HUES64 (cell line): ENCODE data around the gene USP44.

Experiments
- H3K27ac ChIP-seq: 2 replicates; pipeline ENCODE4 v1.7.0; 2013; ENCODE audit warnings: low read depth, low read length, inconsistent platforms
- H3K27me3 ChIP-seq: 2 replicates; pipeline ENCODE4 v1.6.1; 2013; ENCODE audit warnings: mild to moderate bottlenecking, low read length; ENCODE audit not compliant: insufficient read depth
- H3K36me3 ChIP-seq: 2 replicates; pipeline ENCODE4 v1.6.1; 2013; ENCODE audit warnings: mild to moderate bottlenecking, low read length; ENCODE audit not compliant: insufficient read depth
- H3K4me1 ChIP-seq: 2 replicates; pipeline ENCODE4 v1.6.1; 2013; ENCODE audit warnings: mild to moderate bottlenecking, low read length, moderate library complexity; ENCODE audit not compliant: insufficient read depth
- H3K4me3 ChIP-seq: 2 replicates; pipeline ENCODE4 v1.5.1; 2013; ENCODE audit warnings: mild to moderate bottlenecking, low read length, moderate library complexity
- H3K9ac ChIP-seq: 2 replicates; pipeline ENCODE4 v1.6.1; 2013; ENCODE audit warnings: mild to moderate bottlenecking, low read depth, low read length
- H3K9me3 ChIP-seq: 2 replicates; pipeline ENCODE4 v1.6.1; 2013; ENCODE audit warnings: low read depth, low read length; ENCODE audit not compliant: insufficient read depth
- WGBS: fragments of 150-250, 120-280 bp; methylation state at CpG from one replicate; pipeline ENCODE4 v1.1.7; 2013; ENCODE audit warnings: missing lambda C conversion rate; 5-methylcytosine and 5-hydroxymethylcytosine counted together

The USP44 gene

GRCh38 chr12:95529693-95530225 is 21.5 kb downstream of the USP44 start:
- peaks cover 6% of the 10 kb centered on the region; the same call in 1 of the 2 replicates for H3K4me1 ChIP-seq
- WGBS: 94% methylated on average over 4 of the region's 4 CpGs
- peaks cover 65% of the 10 kb centered on the region for H3K36me3 ChIP-seq
- no peak overlapping the region for H3K4me3 ChIP-seq
- no peaks in the 10 kb centered on the region for H3K27me3 ChIP-seq
- no peak overlapping the region for H3K27ac ChIP-seq
- no peaks in the 10 kb centered on the region for H3K9me3 ChIP-seq
- no peak overlapping the region for H3K9ac ChIP-seq

DNA sequence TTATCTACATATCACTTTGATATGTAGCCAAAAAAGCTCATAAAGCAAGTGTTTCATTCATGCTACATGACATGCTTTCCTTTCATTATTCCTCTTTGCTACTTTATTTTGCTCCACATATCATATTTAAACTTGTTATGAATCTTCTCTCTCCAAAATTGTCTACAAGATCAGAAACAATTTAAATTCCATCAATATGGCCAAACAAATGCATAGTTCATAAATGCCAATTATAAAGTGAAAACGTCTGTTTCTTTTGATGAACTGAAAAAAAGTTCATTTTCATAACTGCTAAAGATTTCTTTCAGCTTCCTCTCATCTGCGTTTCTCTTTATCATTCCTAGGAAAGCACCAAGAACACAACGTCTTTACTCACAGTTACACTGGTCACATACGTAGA is 22.8 kb downstream of the USP44 start:
- Histone ChIP-seq H3K27ac (no peak overlapping the region), H3K4me1 (peaks cover 6% of the 10 kb centered on the region; the same call in 1 of the 2 replicates), H3K9me3 (no peaks in the 10 kb centered on the region), H3K27me3 (no peaks in the 10 kb centered on the region), H3K4me3 (no peak overlapping the region), H3K36me3 (peaks cover 68% of the 10 kb centered on the region), H3K9ac (no peak overlapping the region)
- 95% methylated on average over 4 of the region's 4 CpGs for WGBS

DNA sequence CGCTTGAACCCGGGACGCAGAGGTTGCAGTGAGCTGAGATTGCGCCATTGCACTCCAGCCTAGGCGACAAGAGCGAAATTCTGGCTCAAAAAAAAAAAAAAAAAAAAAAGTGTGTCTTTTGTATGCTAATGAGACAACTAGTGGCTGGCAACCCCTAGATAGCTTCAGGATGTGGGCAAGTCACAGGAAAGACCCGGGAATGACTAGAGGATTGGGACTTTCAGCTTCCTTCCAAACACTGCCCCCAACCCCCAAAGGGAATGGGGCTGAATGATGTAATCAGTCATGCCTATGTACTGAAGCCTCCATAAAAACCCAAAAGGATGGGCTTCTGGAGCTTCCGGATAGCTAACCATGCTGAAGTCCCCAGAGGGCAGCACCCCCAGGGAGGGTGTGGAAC is 28.6 kb downstream of the USP44 start:
- no peak overlapping the region for H3K4me3 ChIP-seq
- H3K9me3 ChIP-seq: no peaks in the 10 kb centered on the region
- H3K9ac ChIP-seq: no peak overlapping the region
- H3K27me3 ChIP-seq: no peaks in the 10 kb centered on the region
- 92% methylated on average over 8 of the region's 8 CpGs for WGBS
- H3K27ac ChIP-seq: peak overlapping the region; percentile 71; the same call in 1 of the 2 replicates
- H3K4me1 ChIP-seq: no peaks in the 10 kb centered on the region
- peaks cover 77% of the 10 kb centered on the region for H3K36me3 ChIP-seq

GRCh38 chr12:95520816-95521215 is 30.5 kb downstream of the USP44 start:
- Histone ChIP-seq H3K9me3 (no peaks in the 10 kb centered on the region), H3K36me3 (peaks cover 86% of the 10 kb centered on the region)
- 99% methylated on average over 5 of the region's 6 CpGs for WGBS

DNA sequence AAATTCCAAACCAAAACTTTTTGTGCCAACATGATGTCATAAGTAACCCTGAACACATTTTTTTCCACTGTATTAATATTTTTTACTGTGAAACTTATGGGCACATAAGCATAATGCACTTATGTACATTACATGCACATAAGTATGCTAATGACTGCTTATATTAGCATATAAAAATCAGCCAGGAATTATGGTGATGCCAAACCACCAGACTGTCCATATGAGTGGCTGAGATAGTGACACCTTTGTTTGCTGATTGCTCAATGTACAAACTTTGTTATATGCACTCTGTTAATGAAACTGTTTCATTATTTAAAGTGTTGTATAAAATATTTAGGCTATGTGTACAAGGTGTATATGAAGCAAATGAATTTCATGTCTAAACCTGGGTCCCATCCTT is 32.3 kb downstream of the USP44 start:
- Histone ChIP-seq H3K4me3 (no peak overlapping the region), H3K27me3 (no peaks in the 10 kb centered on the region), H3K4me1 (no peaks in the 10 kb centered on the region), H3K9me3 (no peaks in the 10 kb centered on the region), H3K36me3 (peaks cover 90% of the 10 kb centered on the region), H3K27ac (no peak overlapping the region), H3K9ac (no peak overlapping the region)

More at GRCh38 chr12:95520816-95521215, 30.5 kb downstream of the USP44 start:
- Histone ChIP-seq H3K4me1 (no peaks in the 10 kb centered on the region), H3K9ac (no peak overlapping the region), H3K27ac (no peak overlapping the region), H3K4me3 (no peak overlapping the region), H3K27me3 (no peaks in the 10 kb centered on the region)

DNA sequence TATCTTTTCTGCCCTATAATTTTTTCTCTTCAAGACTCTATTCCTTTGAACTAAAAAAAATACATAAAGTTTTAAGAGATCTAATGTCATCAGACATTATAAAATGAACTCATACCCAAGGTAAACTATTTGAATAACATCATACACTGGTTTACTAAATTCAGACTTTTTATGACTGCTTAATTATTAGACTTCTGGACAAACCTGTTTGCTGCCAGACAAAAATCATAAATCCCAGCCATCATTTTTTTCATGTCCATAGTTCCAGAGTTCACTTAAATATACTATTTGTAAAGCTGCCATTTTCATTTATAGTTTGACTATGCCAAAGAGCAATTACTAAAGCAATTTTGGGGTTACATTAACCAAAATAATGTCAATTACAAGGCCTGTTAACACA is 34.0 kb downstream of the USP44 start:
- Histone ChIP-seq H3K27me3 (no peaks in the 10 kb centered on the region), H3K36me3 (peaks cover 90% of the 10 kb centered on the region), H3K27ac (no peak overlapping the region), H3K9ac (no peak overlapping the region), H3K4me1 (no peaks in the 10 kb centered on the region), H3K4me3 (no peak overlapping the region), H3K9me3 (no peaks in the 10 kb centered on the region)

- no peak overlapping the region for H3K9ac ChIP-seq
- no peaks in the 10 kb centered on the region for H3K9me3 ChIP-seq
- no peak overlapping the region for H3K4me3 ChIP-seq
- H3K27me3 ChIP-seq: no peaks in the 10 kb centered on the region
- peaks cover 90% of the 10 kb centered on the region for H3K36me3 ChIP-seq
- no peaks in the 10 kb centered on the region for H3K4me1 ChIP-seq
- H3K27ac ChIP-seq: no peak overlapping the region
Measured at GRCh38 chr12:95516757-95517156, 34.5 kb downstream of the USP44 start.

DNA sequence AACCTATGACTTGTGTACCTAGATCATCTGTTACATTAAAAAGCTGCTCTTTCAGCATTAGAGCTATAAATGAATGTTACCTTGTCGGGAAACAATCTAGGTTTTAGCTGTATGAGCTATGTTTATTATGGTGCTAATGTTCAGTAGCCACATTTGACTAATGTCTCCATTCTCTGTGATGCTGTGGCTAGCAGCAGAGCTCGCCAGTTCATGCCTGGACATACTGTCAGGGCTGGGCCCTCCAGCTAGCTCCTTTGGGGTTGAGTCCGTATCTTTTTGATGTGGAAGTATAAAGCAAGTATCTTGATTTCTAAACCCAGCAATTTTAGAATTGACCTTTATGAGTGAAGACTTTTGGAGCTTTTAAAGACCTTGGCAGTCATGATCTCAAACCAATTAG is 36.1 kb downstream of the USP44 start:
- Histone ChIP-seq H3K9me3 (no peaks in the 10 kb centered on the region), H3K4me1 (no peaks in the 10 kb centered on the region), H3K27ac (no peak overlapping the region)

GRCh38 chr12:95513599-95513998 is 37.7 kb downstream of the USP44 start:
- Histone ChIP-seq H3K27me3 (no peaks in the 10 kb centered on the region), H3K36me3 (peaks cover 95% of the 10 kb centered on the region), H3K4me3 (no peak overlapping the region), H3K27ac (no peak overlapping the region; the same call in 1 of the 2 replicates), H3K9ac (no peak overlapping the region), H3K9me3 (no peaks in the 10 kb centered on the region), H3K4me1 (no peaks in the 10 kb centered on the region)
- 96% methylated on average over 5 of the region's 5 CpGs for WGBS

More for the DNA sequence above, 36.1 kb downstream of the USP44 start:
- Histone ChIP-seq H3K27me3 (no peaks in the 10 kb centered on the region), H3K9ac (no peak overlapping the region), H3K36me3 (peaks cover 90% of the 10 kb centered on the region), H3K4me3 (no peak overlapping the region)
- 87% methylated on average over 3 of the region's 3 CpGs for WGBS

DNA sequence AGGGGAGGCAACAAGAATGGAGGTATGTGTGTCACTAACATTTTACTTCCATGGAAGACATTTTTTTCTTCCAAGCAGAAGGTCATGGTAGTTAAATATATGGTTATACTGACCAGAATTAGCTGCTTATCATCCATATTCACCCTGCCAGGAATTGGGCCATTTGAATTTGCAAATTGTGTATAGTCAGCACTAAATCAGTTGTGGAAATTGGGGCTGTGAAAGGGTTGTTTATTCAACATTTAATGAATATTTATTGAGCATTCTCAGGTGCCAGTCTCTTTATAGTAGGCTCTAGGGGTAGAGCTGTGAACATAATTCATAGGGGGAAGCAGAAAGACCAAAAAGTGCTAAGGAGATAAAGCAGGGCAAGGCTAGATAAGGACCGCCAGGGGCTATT is 39.3 kb downstream of the USP44 start:
- no peaks in the 10 kb centered on the region for H3K4me1 ChIP-seq
- no peak overlapping the region for H3K27ac ChIP-seq
- no peak overlapping the region for H3K4me3 ChIP-seq
- 89% methylated on average over 1 of the region's 1 CpG for WGBS
- no peaks in the 10 kb centered on the region for H3K9me3 ChIP-seq
- no peaks in the 10 kb centered on the region for H3K27me3 ChIP-seq
- H3K36me3 ChIP-seq: peaks cover 94% of the 10 kb centered on the region
- H3K9ac ChIP-seq: no peak overlapping the region

- Histone ChIP-seq H3K4me3 (no peak overlapping the region), H3K36me3 (peaks cover 96% of the 10 kb centered on the region), H3K9ac (no peak overlapping the region), H3K27me3 (no peaks in the 10 kb centered on the region), H3K9me3 (no peaks in the 10 kb centered on the region), H3K27ac (no peak overlapping the region), H3K4me1 (no peaks in the 10 kb centered on the region)
- WGBS: 98% methylated on average over 3 of the region's 3 CpGs
Measured at GRCh38 chr12:95509300-95509699, 42.0 kb downstream of the USP44 start.
